ENCODE data around the gene NAGA.

DNA sequence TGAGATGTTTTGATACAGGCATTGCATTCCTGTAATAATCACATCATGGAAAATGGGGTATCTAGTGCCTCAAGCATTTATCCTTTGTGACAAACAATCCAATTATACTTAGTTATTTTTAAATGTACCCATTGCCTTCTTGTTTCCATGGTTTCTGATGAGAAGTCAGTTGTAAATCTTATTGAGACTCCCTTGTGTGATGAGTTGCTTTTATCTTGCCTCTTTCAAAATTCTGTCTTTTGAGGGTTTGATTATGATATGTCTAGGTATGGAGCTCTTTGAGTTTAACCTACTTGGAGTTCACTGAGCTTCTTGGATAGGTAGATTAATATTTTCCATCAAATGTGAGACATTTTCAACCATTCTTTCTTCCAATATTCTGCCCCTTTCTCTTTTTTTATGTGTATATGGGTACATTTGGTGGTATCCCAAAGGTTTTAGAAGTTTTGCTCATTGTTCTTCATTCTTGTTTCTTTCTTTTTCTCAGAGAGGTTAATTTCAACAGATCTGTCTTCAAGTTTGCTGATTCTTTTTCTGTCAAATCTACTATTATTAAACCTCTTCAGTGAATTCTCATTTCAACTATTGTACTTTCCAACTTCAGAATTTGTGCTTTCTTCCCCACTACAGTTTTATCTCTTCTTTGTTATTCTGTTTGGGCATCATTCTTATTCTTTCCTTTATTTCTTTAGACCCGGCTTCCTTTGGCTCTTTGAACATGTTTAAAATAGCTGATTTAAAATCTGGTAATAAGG is 13.7 kb downstream of the NAGA start:
- TF ChIP-seq TEAD4 (IDR thresholded peaks at IDR 0.05), result no peak
- TF ChIP-seq TAF1 (IDR thresholded peaks at IDR 0.05; ENCODE audit: low read depth), result no peak
- no peak for TF ChIP-seq TCF12 (IDR thresholded peaks at IDR 0.05; ENCODE audit: low read depth)
- TF ChIP-seq NFIC (IDR thresholded peaks at IDR 0.05), result no peak
- no peak for TF ChIP-seq EP300 (IDR thresholded peaks at IDR 0.05; ENCODE audit: borderline replicate concordance)
- no peak for TF ChIP-seq EGR1 (IDR thresholded peaks at IDR 0.05)

Data from Ishikawa (cell line).